ENCODE results near the gene DDR2. TPM values are rescaled to one million over a fixed set of nuclear protein-coding genes. Genes with fewer than 3 reads are reported as not detected.

DDR2 gene
- total and polyA plus RNA-seq, 3 experiments from 2014 or later, result 0.09 to 0.20 (median 0.13) TPM

Other genes starting within 250 kb of the DDR2 start
- gene SH2D1B, start 220.3 kb upstream of the DDR2 start, total RNA-seq, result not detected
- 0.10 TPM for gene SH2D1B, start 220.3 kb upstream of the DDR2 start, polyA plus RNA-seq
- gene UHMK1, start 134.6 kb upstream of the DDR2 start, total RNA-seq, result 10 to 100 TPM; 67.7 to 67.9 TPM
- gene UHMK1, start 134.6 kb upstream of the DDR2 start, polyA plus RNA-seq, result 54.3 TPM
- gene UAP1, start 70.7 kb upstream of the DDR2 start, total RNA-seq, result 10 to 100 TPM; 36.6 to 37.2 TPM
- 37.9 TPM for gene UAP1, start 70.7 kb upstream of the DDR2 start, polyA plus RNA-seq
- 10 to 100 TPM; 18.7 to 20.4 TPM for gene HSD17B7, start 158.2 kb downstream of the DDR2 start, total RNA-seq
- gene HSD17B7, start 158.2 kb downstream of the DDR2 start, polyA plus RNA-seq, result 22.6 TPM
- gene CCDC190, start 228.7 kb downstream of the DDR2 start, total RNA-seq, result not detected
- gene CCDC190, start 228.7 kb downstream of the DDR2 start, polyA plus RNA-seq, result not detected